Lung microvascular endothelial cell (primary cell): ENCODE results near the gene MAPK14. TPM values are rescaled to one million over a fixed set of nuclear protein-coding genes. Genes with fewer than 3 reads are reported as not detected.

ENCODE experiments used
- DNase-seq, 2 donors: peaks; one replicate each; pipeline versions ENCODE4 v3.0.0 to v3.0.0-alpha.2; 2010; ENCODE audit warnings: low read depth in 2 of 2
- total RNA-seq: library from RNA; depleted of rRNA; stranded (reverse); fragments of >200 nt; gene quantifications from 2 replicates; pipeline ENCODE4 v1.2.1, GENCODE V29; 2014

The MAPK14 gene
- total RNA-seq, 1 donor from 2014 or later: 36.5 TPM

DNA sequence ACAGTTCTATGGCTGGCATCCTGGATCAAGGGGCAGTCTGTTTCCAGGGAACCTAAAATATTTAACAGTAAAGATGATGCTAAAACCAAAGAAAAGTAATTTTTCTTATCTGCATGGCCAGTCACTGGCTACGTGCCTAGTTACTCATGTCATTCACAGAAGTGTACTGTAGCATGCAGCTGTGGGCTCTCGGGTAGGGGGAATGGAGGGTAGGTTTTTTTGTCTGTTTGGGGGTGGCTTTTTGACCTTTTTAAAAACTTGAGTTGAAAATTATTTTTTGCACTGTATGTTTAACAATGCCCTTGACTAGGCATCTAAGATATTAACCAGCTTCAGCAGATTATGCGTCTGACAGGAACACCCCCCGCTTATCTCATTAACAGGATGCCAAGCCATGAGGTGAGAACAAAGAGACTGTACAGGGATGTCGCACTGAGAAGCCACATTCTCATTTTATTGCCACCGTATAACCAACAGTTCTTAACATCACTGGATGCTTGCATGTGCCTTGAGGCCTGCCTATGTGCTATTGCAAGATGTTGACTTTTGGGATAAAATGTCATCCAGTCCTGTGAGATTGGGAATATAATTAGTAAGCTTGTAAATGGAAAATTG lies 72.4 kb downstream of the MAPK14 start:
- peak; percentile 17 to 41 for DNase-seq

DNA sequence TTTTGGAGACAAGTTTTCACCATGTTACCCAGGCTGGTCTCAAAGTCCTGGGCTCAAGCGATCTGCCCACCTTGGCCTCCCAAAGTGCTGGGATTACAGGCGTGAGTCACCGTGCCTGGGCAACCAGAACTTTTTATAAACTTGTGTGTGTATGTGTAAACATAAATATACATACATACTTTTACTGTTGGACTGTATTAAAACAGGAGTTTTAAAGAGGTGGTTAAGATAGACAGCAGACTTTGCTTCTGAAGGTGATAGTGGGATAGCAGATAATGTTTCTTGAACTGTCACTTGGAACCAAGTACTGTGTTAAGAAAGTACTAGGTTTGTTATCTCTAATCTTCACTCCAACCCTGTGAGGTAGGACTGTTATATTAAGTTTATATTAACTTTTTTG lies 74.1 kb downstream of the MAPK14 start:
- DNase-seq: no peak

DNA sequence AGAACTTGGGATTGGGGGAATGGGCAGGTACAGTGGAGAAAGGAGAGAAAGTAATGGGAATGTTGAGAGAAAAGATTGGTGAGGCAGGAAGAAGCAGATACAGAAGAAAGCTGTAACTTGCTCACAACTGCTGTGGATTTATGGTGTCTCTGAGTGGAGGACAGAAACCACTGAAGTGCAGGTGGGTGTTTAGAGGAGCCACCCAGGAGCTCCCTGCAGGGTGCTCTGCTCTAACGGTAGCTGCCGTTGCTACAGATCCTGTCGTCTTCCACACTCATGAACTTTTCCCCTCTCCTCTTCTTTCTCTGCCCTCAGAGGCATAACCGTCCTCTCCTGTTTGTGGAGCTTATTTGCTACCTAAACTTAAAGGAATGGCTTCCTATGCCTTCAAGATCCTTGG lies 75.2 kb downstream of the MAPK14 start:
- DNase-seq: no peak

DNA sequence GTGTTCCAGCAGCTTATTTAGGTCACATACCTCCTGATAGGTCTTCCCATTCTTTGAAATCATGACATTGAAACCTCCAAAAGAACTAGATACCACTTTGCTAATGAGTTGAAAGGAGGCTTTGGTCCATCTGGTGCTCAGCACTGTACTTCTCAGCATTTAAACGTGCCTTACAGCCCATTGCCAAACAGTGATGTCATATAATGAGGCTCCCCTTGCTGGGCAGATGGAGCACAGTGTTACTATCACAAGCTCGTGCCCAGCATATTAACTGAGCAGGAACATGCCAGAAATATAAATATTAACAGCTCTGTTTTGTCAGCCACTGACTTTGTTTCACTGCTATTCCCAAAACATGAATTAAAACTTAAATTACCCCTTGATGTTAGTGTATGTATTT lies 77.2 kb downstream of the MAPK14 start:
- no peak for DNase-seq

DNA sequence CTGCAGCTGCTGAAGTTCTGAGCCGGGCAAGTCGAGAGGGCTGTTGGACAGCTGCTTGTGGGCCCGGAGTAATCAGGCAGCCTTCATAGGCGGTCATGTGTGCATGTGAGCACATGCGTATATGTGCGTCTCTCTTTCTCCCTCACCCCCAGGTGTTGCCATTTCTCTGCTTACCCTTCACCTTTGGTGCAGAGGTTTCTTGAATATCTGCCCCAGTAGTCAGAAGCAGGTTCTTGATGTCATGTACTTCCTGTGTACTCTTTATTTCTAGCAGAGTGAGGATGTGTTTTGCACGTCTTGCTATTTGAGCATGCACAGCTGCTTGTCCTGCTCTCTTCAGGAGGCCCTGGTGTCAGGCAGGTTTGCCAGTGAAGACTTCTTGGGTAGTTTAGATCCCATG lies 81.5 kb downstream of the MAPK14 start:
- no peak for DNase-seq

DNA sequence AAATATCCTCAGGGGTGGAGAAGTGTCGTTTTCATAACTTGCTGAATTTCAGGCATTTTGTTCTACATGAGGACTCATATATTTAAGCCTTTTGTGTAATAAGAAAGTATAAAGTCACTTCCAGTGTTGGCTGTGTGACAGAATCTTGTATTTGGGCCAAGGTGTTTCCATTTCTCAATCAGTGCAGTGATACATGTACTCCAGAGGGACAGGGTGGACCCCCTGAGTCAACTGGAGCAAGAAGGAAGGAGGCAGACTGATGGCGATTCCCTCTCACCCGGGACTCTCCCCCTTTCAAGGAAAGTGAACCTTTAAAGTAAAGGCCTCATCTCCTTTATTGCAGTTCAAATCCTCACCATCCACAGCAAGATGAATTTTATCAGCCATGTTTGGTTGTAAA lies 82.4 kb downstream of the MAPK14 start:
- DNase-seq: no peak

DNA sequence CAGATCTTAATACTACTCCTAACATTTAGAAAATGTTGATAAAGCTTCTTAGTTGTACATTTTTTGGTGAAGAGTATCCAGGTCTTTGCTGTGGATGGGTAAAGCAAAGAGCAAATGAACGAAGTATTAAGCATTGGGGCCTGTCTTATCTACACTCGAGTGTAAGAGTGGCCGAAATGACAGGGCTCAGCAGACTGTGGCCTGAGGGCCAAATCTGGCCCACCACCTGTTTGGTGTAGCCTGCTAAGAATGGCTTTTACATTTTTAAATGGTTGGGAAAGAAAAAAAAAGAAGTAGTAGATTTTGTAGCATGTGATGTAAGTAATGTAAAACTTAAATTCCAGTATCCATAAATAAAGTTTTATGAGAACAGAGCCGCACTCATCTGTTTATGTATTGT lies 83.3 kb downstream of the MAPK14 start:
- no peak for DNase-seq

DNA sequence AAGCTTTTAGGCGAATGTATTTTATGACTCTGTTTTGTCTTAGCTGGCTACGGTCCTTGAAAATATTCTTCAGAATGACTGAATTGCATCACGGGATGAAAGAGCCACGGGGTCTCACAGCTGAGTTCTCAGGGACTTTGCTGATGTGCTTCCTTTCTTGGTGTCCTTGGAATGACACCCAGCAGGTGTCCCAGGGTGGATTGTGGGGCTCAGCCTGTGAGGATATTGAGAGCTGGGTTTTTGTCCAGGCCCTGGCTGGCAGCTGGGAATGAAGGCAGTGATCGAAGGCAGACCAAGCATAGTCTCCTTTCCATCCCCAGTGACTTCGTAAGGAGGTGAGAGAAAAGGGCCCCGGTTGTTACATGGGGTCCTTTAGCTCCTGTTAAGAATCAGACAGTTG lies 83.9 kb downstream of the MAPK14 start:
- DNase-seq: no peak

DNA sequence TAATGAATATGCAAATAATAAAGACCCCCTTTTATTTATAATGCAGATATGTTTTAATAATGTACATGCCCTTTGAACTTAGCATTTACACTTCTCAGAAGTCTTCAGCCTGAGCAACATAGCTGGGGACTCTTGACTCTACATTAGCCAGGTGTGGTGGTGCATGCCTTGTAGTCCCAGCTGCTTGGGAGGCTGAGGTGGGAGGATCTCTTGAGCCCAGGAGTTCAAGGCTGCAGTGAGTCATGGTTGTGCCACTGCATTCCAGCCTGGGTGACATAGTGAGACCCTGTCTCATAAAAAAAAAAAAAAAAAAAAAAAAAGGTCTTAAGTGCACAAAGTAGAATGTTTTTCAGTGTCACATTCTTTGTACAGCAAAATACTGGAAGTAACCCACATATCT lies 85.4 kb downstream of the MAPK14 start:
- no peak for DNase-seq

DNA sequence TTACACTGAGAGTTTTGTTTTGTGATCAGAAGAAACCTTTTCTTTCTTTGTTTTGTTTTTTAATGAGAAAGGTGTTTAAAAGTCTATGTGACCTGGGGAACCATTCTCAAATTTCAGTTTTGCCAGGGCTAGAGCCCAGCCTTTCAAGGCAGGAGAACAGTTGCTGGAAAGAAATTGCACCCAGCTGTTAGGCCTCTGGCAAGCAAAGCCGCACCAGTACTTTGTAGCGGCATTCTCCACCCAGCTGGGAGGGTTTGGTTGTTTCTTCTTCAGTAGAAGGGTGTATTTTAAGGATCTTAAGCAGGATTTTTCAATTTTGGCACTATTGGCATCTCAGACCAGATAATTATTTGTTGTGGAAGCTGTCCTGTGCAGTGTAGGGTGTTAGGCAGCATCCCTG lies 86.1 kb downstream of the MAPK14 start:
- no peak for DNase-seq

DNA sequence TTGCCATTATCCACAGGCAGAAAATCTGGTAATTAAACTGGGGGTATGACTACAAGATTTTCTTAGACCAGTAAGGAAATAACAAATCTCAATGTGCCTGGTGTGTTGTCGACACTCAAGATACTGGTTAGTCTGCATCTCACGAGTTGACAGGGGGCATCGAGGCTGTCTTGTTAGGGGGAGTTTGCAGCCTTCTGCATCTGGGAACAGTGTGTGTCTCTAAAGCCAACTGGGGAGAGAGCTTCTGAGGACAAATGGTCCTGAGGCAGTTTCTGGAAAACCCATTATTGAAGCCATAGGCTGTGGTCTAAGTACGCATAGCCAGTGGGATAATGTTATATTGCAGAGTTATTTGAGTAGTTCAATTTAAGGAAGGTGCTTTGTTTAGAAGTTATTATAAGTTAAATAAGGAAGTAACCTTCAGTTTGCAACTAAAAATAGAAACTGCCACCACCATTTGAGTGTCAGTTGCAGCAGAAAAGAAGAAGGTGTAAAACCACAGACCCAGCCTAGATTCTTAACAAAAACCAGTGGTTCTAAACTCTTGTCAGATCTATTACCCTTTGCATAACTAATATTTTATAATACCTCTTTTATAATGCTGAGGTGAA lies 87.3 kb downstream of the MAPK14 start:
- DNase-seq: no peak

DNA sequence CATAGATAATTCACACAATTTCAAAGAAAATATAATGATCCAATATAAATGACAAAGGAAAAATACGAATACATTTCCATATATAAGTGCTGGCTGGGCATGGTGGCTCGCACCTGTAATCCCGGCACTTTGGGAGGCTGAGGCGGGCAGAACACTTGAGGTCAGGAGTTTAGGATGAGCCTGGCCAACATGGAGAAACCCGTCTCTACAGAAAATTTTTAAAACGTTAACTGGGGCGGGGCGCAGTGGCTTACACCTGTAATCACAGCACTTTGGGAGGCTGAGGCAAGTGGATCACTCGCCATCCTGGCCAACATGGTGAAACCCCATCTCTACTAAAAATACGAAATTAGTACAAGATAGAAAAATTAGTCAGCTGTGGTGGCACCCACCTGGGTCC lies 87.8 kb downstream of the MAPK14 start:
- no peak for DNase-seq

DNA sequence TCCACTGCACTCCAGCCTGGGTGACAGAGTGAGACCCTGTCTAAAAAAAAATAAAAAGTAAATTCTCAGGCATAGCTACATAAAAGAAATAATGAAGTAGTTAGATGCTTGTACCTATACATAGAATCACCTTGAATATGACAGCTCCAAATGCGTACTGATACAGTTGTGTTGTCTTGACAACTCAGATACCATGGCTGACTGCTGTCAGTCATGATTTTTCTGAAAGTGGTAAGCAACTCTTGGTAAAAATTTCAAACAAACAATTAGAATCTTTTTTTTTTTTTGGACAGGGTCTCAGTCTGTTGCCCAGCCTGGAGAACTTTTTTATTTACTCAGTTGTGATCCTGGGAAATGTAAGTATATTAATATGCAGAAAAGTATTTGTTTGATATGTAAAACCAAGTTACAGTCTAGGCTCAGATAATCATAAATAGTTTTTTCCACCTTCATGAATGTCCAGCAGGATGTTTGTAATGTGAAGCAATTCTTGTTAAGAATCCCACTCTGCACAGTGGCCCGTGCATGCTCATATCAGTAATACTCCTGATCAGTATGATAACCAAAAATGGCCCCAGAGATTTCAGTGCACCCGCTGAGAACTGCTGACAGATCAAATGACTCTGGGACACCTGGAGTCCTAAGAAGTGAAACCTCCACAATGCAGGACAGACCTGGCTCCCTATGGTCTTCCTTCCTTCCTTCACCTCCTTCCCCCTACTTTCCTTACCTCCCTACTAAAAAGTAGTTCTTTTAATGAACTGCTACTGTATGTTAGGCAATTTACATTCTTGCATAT lies 88.7 kb downstream of the MAPK14 start:
- no peak for DNase-seq

DNA sequence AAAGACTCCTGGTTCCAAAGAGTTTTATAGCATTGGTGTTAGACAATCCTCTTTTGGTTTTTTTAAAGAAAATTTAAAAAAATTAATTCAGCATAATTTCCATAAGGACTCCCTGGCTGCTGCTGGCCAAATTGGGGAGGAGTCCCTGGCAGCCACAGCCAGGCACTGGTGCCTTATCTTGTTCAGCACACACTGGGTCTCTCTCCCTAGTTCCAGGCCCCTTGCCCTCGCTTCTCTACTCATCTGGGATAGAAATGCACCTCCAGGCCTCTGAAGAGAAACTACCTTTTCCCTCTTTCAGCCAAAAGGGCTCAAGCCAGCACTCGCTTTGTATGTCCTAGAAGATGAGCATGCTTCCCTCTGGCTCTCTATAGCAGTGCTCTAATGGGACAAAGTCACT lies 89.3 kb downstream of the MAPK14 start:
- DNase-seq: no peak

DNA sequence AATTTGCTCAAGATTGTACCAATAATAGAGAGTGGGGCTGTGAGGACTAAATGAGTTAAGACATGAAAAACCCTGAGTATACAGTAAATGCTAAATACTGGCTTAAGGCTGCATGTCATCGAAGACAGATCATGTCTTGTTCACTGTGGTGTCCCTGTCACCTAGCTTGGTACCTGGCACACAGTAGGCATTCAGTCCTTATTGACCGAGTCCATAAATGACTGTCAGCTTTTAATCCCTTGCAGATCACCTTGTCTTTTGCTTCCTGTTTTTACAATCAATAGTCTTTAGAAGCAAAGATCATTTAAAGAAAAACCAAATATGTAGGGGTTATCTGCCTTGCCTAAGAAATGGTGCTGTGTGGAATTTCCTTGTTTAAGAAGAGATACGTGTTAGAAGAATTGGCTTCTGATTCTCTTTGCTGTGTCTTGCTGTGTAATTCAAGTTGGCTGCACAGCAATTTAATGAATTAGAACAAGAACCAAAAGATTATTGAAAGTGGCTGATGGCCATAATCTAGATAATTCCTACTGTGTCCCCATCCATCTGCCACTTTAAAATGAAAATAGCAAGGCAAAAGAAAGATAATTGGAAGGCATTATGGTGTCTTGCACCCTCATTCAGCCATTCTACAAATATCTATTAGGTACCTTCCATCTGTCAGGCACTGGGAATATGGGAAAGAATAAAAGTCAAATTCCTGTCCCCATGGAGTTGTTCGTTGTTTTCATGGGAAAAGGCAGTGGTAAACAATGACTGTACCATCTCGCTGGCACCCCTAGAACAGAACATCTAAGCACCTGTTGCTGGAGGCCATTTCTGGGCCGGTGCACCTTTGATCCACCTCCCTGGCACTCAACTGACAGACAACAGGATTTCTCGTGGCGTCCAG lies 90.3 kb downstream of the MAPK14 start:
- DNase-seq: no peak

DNA sequence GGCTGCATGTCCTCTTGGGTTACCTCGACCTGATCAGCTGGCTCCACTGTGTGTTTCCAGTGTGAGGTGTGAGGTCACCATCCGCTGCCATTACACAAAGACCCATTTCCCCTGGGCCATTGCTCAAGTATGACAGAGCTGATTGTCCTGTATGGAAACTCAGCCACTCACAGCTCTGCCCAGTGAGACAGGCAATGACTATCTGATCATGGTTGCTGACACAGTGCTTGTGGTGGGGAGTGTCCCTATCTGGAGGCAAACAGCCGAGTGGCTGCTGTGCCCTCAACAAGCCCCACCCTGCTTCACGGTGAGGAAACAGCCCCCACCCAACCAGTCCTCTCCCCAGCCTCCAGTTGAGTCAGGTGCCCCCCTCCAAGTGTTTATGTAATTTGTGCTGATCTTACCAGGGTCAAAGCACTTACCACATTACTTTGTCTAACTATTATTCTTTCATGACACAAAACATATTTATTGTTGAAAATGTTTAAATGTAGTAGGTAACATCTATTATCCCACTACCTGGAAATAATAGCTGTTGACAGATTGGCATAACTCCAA lies 91.0 kb downstream of the MAPK14 start:
- peak; percentile 51 to 92 for DNase-seq

DNA sequence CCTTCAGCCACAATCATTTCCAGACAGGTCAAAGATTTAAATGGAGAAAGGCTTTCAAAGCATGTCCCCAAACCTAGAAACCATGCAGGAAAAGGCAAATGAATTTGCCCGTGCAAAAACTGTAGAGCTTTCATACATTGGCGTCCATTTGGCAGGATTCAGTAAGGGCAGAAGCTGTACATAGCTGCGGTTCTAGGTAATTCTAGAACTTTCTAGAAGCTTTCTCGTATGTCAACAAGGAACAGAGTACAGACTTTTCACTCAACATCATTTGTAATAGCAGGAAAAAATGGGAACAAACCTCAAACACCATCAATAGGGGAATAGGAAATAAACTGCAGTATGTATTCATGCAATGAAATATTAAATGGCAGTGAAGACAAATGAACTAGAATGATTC lies 91.6 kb downstream of the MAPK14 start:
- no peak for DNase-seq

DNA sequence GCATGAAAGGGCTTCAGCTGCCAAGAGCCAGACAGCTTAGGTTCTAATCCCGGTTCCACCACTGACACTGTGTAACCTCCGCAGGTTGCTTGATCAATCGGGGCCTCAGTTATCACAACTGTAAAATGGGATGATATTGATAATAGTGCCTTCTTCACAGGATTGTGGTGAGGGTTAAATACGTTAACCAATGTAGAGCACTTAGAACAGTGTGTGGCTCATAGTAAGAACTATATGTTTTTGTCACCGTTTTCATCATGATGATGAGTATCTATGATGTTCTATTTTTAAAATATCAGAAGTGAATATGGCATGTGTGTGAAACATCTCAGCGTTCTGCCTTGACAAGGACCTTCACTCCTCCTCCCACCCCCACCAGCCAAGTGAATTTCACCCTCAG lies 92.4 kb downstream of the MAPK14 start:
- no peak for DNase-seq

DNA sequence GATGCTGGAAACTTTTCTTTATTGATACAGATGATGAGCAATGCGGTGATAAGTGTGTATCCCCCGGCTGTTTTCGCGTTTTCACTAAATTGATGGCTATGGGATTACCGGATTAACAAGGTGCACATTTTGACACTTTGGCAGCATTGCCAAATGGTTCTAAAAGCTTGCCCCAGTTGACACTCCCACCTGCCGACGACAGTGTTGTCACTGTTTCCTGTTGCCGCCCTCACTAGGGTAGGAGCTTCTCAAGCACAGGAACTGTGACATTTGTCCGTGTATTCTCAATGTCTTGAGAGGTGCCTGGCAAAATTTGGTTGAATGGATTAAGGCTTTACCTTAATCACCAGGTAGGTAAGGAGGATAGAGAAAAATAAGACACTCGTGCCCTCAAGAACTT lies 92.9 kb downstream of the MAPK14 start:
- peak; percentile 16 to 48 for DNase-seq

DNA sequence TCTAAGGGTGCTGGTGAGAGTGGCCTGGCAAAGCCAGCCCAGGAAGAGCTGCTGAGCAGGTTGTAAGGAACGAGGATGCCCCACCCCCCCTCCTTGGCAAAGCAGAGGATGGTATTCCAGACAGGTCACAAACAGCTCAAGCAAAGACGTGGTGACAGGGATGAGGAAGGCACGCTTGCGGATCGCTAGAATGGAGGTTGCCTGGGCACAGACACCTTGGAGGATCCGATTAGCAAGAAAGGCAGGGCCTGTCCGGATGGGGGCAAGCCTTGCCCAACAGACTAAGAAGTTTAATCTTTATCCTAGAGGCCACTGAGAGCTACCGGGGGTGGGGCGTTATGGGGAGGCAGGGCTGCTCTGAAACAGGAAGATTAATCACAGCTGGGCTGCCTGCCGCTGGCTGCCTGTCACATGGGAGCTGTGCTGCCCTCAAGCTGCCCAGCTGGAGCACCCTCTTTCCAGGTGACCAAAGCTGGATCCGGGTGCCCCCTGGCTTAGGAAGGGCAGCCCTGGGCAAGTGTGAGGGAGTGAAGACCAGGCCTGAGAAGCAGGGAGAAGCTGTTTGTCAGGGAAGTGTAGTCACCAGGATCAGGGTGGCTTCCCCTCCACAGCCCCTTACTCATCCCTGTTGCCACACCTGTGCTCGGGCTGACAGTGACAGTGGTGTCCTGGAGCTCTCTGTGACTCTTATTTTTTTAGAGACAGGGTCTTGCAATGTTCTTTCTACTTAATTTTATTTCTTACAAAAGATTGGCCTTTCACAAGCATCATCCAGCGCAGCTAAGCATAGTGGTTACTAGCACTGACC lies 93.6 kb downstream of the MAPK14 start:
- peak; percentile 67 to 73 for DNase-seq
